ENCODE results near the gene ERBIN. TPM values are rescaled to one million over a fixed set of nuclear protein-coding genes. Genes with fewer than 3 reads are reported as not detected.

ERBIN gene
- total and polyA plus RNA-seq, 2 of the 8 experiments (the other 6 are each of a cell fraction or from before 2014, with no cell fraction given), result 7.7 to 33.2 TPM

DNA sequence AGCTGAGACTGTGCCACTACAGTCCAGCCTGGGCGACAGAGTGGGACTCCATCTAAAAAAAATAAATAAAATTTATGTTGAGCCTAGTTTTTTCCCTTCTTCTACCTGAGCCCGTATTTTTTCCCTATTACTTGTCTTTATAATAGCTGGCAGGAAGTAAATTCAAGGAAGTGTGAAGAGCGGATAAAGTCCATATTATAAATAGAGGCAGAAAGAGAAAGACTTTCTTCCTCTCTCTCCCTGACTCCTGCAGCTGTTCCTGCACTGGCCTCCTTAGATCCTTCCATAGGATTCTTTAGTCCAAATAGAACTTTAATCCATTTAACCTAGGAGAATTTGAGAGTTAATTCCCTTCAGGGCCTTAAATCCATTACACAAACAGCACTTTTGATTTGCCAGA lies 10.3 kb upstream of the ERBIN start:
- Histone ChIP-seq H2AK5ac (ENCODE audit: low read depth, low read length) (no peak overlapping the region), H3K4me1 (replicated peaks in 1 of 4; ENCODE audit: control insufficient read depth in 3 of 4, insufficient read depth in 4 of 4, low read length in 3 of 4) (no peaks in the 10 kb centered on the region), H3K27me3 (replicated peaks in 1 of 4; ENCODE audit: control insufficient read depth in 3 of 4, extremely low read depth in 1 of 4, insufficient read depth in 3 of 4, low read length in 3 of 4) (no peaks in the 10 kb centered on the region), H3K4me2 (ENCODE audit: insufficient read depth in 1 of 2, low read depth in 2 of 2, low read length in 2 of 2) (no peak overlapping the region), H3K79me2 (ENCODE audit: control insufficient read depth in 1 of 2, insufficient read depth in 2 of 2, low read length in 2 of 2) (no peaks in the 10 kb centered on the region), H4K20me1 (replicated peaks in 1 of 2; ENCODE audit: control insufficient read depth in 1 of 2, insufficient read depth in 2 of 2, low read length in 2 of 2) (no peaks in the 10 kb centered on the region), H2BK15ac (ENCODE audit: low read length) (no peak overlapping the region), H3K9me3 (ENCODE audit: insufficient read depth in 2 of 2, low read depth in 1 of 2, low read length in 1 of 2) (no peaks in the 10 kb centered on the region), H3K18ac (ENCODE audit: extremely low read depth, low read length) (no peak overlapping the region), H2BK120ac (replicated peaks; ENCODE audit: low read depth, low read length) (no peak overlapping the region), H2BK5ac (ENCODE audit: low read depth, low read length) (no peak overlapping the region), H3K14ac (ENCODE audit: insufficient read length) (no peak overlapping the region), H3K56ac (replicated peaks; ENCODE audit: insufficient read length, low read depth, low read length) (no peak overlapping the region), H2BK12ac (ENCODE audit: low read depth, low read length) (no peak overlapping the region), H4K8ac (ENCODE audit: extremely low read depth, insufficient read depth, low read length) (no peak overlapping the region), H3K4ac (replicated peaks; ENCODE audit: insufficient read length, low read depth, low read length) (no peak overlapping the region), H3K4me3 (ENCODE audit: extremely low read depth in 1 of 4, insufficient read depth in 2 of 4, low read depth in 3 of 4, low read length in 4 of 4) (no peak overlapping the region), H4K5ac (ENCODE audit: insufficient read length, low read depth, low read length) (no peak overlapping the region), H2BK20ac (ENCODE audit: low read length) (no peak overlapping the region), H3K27ac (ENCODE audit: low read depth, low read length) (no peak overlapping the region), H2AFZ (ENCODE audit: low read length) (no peak overlapping the region), H3K23ac (ENCODE audit: insufficient read length) (no peak overlapping the region), H3K79me1 (ENCODE audit: low read depth, low read length) (no peaks in the 10 kb centered on the region), H3K23me2 (ENCODE audit: low read depth, low read length) (no peaks in the 10 kb centered on the region), H3K36me3 (ENCODE audit: control insufficient read depth in 2 of 4, insufficient read depth in 4 of 4, low read length in 3 of 4) (no peaks in the 10 kb centered on the region), H3K9ac (replicated peaks in 1 of 4; ENCODE audit: extremely low read depth in 1 of 4, low read depth in 3 of 4, low read length in 3 of 4) (no peak overlapping the region), H4K91ac (replicated peaks; ENCODE audit: insufficient read length, low read length) (no peak overlapping the region)
- CTCF ChIA-PET (ENCODE audit: partially characterized antibody), result no interaction called here
- no peak for TF ChIP-seq NANOG (IDR thresholded peaks at IDR 0.05; ENCODE audit: insufficient read depth, low read depth, low read length, poor library complexity, severe bottlenecking)
- TF ChIP-seq KDM4A (IDR thresholded peaks at IDR 0.05; ENCODE audit: low read depth, low read length, severe bottlenecking), result no peak
- TF ChIP-seq JUND (IDR thresholded peaks at IDR 0.05; ENCODE audit: low read length), result no peak
- TF ChIP-seq HDAC6 (IDR thresholded peaks at IDR 0.05; ENCODE audit: low read depth, low read length), result no peak
- TF ChIP-seq SIN3A (conservative IDR thresholded peaks at IDR 0.05 in 1 of 2, IDR thresholded peaks at IDR 0.05 in 1 of 2; ENCODE audit: low read depth in 1 of 2, low read length in 2 of 2), result no peak
- TF ChIP-seq SRF (IDR thresholded peaks at IDR 0.05; ENCODE audit: low read depth, low read length), result no peak
- DNase-seq (ENCODE audit: low read depth in 1 of 2, low spot score in 2 of 2) (no peak), FAIRE-seq (no peak)
- POLR2A ChIA-PET (ENCODE audit: partially characterized antibody), result no interaction called here
- WGBS, 2 experiments (ENCODE audit: extremely low coverage in 1 of 2, insufficient coverage in 1 of 2, insufficient read length in 1 of 2, insufficient replicate concordance in 2 of 2, low coverage in 1 of 2, low lambda C conversion rate in 2 of 2, missing lambda C conversion rate in 1 of 2), result 89% methylated on average over 3 of the region's 3 CpGs; no CpG with 5 or more reads in 1 of the 2 experiments
